SHP77 (cell line): ENCODE measurements around the gene CCT5.
A peak's percentile ranks its signal among the peaks of the same experiment; 100 is the strongest.
"Not testable (repeated sequence)": the region's sequence is repeated elsewhere in the genome, so short reads cannot be mapped to it uniquely, and the experiment has no call there.

Experiments
- DNase-seq, 2 experiments: peaks; one replicate each; lab custom pipeline; 2025; lab: John Stamatoyannopoulos, UW

Gene CCT5

GRCh38 chr5:10277773-10278630, 27.9 kb downstream of the CCT5 start:
- no peak for DNase-seq

DNA sequence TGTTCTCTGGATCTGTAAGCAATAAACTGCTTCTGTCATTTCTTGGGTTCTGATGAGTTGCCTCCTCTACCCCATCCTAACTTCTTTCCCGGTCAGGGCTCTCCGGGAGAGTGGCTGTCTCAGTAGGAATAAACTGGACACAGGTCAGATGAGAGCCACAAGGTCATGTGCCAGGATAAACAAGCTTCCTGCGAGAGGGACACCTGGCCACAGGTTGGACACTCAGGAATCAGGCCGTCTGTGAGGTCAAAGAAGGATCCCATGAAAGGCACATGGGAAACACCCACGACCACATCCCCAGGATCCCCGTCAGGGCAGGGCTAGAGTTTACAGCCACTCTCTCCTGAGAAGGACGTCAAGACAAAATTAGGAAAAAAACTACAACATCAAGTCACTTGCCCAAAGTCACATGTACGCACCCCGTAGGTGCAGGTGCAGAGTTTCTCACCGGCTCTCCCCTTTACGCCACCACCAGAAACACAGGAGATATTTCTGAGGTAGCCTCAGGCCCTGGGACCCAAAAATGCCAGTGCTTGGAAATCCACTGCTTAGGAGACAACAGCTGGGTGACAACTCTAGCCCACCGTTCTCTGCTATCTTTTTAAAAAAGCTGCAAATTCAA, 28.7 kb downstream of the CCT5 start:
- no peak for DNase-seq

DNA sequence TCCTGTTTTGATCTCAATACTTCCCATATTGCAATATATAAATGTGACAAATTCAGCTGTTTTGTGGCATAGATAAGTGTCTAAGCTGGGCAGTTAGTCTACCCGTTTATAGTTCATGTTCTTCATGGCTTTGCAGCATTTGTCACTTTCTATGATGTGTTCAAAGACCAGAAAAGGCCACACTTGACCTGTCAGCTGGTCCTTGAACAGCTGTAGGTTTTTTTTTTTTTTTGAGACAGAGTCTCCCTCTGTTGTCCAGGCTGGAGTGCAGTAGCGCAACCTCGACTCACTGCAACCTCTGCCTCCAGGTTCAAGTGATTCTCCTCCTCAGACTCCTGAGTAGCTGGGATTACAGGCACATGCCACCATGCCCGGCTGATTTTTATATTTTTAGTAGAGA, 29.2 kb downstream of the CCT5 start:
- DNase-seq = no peak

DNA sequence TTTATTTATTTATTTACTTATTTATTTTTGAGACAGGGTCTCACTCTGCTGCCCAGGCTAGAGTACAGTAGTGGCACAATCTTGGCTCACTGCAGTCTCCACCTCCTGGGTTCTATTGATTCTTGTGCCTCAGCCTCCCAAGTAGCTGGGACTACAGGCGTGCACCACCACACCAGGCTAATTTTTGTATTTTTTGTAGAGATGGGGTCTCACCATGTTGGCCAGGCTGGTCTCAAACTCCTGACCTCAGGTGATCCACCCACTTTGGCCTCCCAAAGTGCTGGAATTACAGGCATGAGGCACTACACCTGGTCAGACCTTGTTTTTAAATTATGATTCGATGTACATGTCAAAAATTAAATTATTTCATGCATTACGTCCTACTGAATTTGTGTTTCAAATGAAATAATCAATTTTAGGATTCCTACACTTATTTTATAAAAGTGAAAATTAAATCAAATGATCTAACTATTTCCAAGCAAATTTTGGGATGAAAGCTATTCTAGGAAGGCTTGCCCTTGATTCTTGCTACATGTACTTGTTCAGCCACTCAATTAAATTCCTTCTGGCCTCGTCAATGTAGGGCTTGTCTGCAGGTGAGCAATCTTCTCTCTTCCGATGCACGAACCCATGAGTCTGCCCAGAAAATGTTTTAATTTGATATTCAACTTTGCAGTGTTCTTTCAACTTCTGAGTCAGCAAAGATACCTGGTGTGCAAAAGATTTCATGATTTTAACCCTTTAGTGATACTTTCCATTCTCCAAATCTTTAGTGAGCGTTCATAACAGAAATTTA, 30.0 kb downstream of the CCT5 start:
- no peak for DNase-seq

DNA sequence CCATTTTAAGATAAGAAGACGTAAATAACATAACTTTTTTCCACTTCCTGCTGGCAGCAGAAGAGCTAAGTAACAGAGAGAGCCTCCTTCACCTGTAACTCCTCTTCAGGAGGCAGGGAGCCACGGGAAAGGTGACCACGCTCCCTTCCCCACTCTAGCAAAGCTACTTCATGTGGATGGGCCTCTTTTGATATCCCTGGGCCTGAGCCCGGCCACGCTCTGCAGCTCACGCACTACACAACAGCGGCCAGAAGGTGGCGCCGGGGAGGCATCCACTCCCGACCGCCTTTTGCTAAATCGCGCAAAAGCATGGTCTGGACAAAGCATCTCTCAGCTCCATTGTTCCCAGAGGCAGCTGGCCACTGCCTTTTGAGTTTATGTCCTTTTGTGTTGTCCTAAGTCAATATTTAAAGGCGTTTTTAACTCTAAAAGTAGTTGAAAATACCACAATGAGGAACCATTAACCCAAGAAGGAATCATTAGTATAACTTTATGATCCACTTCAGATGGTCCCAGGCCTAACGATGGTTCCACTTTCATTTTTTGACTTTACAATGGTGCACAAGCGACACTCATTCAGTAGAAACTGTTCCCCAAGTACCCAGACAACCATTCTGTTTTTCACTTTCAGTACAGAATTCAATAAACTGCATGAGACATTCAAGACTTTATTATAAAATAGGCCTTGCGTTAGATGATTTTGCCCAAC, 34.0 kb downstream of the CCT5 start:
- DNase-seq = peak; percentile 94 to 95

- not testable (repeated sequence) for DNase-seq
Measured at GRCh38 chr5:10285362-10285761, 35.3 kb downstream of the CCT5 start.

GRCh38 chr5:10286162-10286861, 36.2 kb downstream of the CCT5 start:
- DNase-seq = peak; percentile 34 to 54

- peak in 1 of 2 experiments; percentile 54 for DNase-seq
Measured at GRCh38 chr5:10286862-10287227, 36.8 kb downstream of the CCT5 start.

GRCh38 chr5:10288592-10289219, 38.6 kb downstream of the CCT5 start:
- DNase-seq = peak; percentile 97 to 99

DNA sequence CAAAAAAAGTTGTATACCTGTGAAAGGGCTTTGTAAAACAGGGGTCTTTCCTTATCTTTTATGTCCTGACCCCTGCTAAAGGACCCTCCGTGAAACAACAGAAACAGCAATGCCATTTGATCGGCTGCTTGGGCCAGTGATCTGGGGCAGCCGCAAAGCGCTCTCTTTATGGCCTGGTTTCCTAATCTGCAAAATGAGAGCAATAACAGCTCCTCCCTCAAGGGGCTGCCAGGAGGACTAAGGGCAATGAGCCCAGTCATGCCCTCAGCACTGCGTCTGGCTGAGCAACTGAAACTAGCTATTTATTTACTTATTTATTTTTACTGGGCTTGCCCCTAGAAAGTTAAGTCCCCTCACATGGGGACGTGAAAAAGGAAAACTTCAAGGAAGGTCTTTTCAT, 39.3 kb downstream of the CCT5 start:
- peak in 1 of 2 experiments; percentile 70 for DNase-seq

GRCh38 chr5:10289991-10290390, 39.9 kb downstream of the CCT5 start:
- no peak for DNase-seq

GRCh38 chr5:10290438-10290837, 40.4 kb downstream of the CCT5 start:
- no peak for DNase-seq

DNA sequence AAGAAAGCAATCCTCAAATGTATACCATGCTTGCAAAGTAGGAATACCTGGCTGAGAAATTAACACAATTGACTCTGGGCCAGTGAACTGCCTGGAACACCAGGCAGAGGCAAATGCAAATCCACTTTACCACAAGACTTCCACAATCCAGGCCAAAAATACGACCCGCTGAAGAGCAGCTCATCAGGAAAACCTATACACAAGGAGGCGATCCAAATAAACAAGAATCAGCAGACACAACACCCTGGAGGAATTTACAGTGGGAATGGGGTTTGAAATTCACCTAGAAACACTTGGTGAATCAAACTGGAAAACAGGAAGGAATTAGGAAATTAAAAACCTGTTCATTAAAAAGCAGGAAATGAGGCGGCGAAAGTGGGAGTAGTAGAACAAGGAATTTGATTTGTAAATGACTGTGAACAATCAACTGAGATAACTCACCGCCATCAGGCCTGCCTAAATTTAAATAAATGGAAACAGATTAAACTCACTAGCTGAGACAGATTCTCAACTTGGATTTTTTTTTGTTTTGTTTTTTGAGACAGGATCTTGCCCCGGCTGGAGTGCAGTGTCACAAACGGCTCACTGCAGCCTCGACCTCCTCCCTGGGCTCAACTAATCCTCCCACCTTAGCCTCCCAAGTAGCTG, 41.7 kb downstream of the CCT5 start:
- no peak for DNase-seq

- no peak for DNase-seq
Measured at GRCh38 chr5:10293907-10294662, 44.0 kb downstream of the CCT5 start.

DNA sequence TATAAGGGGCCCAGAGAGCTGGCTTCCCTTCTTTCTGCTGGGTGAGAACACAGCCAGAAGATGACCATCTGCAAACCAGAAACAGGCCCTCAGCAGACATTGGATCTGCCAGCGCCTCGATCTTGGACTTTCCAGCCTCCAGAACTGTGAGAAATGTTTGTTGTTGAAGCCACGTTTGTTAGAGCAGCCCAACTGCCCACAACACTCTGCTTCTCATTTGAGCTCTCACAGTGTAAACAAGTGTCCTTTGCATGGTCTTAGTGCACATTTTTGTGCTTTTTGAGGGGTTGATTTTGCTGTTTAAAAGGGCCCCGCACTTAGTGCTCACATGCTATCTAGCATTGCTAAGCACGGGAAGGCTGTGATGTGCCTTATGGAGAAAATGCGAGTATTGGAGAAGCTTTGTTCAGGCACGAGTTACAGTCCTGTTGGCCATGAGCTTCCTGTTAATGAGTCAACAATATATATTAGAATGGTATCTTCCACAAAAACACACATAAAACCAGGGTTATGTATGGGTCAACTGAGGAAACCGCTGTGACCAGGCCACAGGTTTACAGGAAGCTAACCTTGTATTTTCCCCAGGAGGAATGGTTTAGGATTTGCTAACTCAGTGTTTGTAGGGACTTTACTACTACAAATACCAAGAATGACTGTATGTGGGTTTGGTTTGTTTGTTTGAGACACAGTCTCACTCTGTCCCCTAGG, 45.7 kb downstream of the CCT5 start:
- no peak for DNase-seq

GRCh38 chr5:10297646-10298204, 47.6 kb downstream of the CCT5 start:
- no peak for DNase-seq

DNA sequence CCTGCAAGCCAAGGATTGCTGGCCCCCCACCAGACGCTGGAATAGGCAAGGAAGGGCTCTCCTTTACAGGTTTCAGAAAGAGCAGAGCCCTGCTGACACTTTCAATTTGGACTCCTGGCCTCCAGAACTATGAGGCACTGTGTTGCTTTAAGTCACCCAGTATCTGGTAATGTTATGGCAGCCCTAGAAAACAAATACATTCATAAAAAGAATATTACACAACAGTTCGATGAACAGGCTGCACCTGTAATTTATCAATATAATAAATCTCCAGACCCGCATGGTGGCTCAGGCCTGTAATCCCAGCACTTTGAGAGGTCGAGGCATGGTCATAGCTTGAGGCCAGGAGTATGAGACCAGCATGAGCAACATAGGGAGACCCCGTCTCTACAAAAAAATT, 50.2 kb downstream of the CCT5 start:
- DNase-seq = no peak

DNA sequence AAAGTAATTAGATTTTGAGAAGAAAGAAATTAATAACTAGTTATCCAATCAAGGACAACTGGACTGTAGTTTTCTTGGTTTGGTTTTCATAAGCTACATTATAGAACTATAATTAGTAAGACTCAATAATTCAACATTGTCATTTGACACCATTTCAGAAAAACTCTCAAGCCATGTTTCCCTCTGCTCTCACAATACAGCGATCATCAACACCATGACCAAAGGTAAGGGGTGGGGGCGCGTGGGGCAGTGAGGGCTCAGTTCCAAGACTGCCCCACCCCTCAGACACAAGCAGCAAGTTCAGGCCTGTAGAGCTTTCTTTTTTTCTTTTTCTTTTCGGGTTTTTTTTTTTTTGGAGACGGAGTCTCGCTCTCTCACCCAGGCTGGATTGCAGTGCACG, 51.2 kb downstream of the CCT5 start:
- peak; percentile 41 to 60 for DNase-seq
